Body of pancreas (tissue), 4 donors: Measurements from ENCODE around the gene REXO4.

ENCODE experiments used
- CTCF ChIP-seq, 7 experiments: fragments of 450-650 bp in 4 of 7; fragments of 200-600 bp in 3 of 7; sonication (generic) in 3 of 7; IDR thresholded peaks; one replicate each; pipeline ENCODE4 v1.5.1; 2016 to 2019; ENCODE audit warnings: antibody characterized with exemption in 7 of 7
- POLR2A ChIP-seq, 3 donors: fragments of 450-650 bp; IDR thresholded peaks; one replicate each; pipeline ENCODE4 v1.6.1; 2016; ENCODE audit warnings: antibody characterized with exemption in 3 of 3, mild to moderate bottlenecking in 2 of 3

- TF ChIP-seq CTCF (IDR thresholded peaks at IDR 0.05): no peak
- TF ChIP-seq POLR2A (IDR thresholded peaks at IDR 0.05): no peak
Measured at GRCh38 chr9:133457233-133457632, 39.4 kb upstream of the REXO4 start.
